ENCODE measurements around the gene CDH3.

Gene CDH3

GRCh38 chr16:68737046-68737729 lies 92.1 kb downstream of the CDH3 start, which contains the start of gene CDH1:
Gene CDH1 (plus strand): TSS chr16:68737292. CDS start chr16:68737416, 124 bp downstream.
- Mint-ChIP-seq H3K36me3 (ENCODE audit: insufficient read depth) (peaks cover 3% of the 10 kb centered on the region), H3K27me3 (peaks cover 50% of the 10 kb centered on the region), H3K4me3 (peak within 1 kb of the TSS; percentile 67), H3K27ac (ENCODE audit: low read depth) (peak within 1 kb of the TSS; percentile 46), H3K4me1 (peaks cover 12% of the 10 kb centered on the region), H3K9me3 (no peaks in the 10 kb centered on the region)
- ATAC-seq (replicated peaks; ENCODE audit: extremely low read depth, poor library complexity, severe bottlenecking) (peak; percentile 65), DNase-seq (ENCODE audit: low spot score in 2 of 2) (peak in 1 of 2 donors; percentile 16)

GRCh38 chr16:68737730-68738629 lies 92.9 kb downstream of the CDH3 start:
- DNase-seq (ENCODE audit: low spot score in 2 of 2) (no peak), ATAC-seq (replicated peaks; ENCODE audit: extremely low read depth, poor library complexity, severe bottlenecking) (no peak)
- Mint-ChIP-seq H3K4me1 (peaks cover 12% of the 10 kb centered on the region), H3K9me3 (no peaks in the 10 kb centered on the region), H3K27me3 (peaks cover 50% of the 10 kb centered on the region), H3K4me3 (peak overlapping the region; percentile 67), H3K36me3 (ENCODE audit: insufficient read depth) (peaks cover 3% of the 10 kb centered on the region), H3K27ac (ENCODE audit: low read depth) (peak overlapping the region; percentile 46)

GRCh38 chr16:68739964-68740627 lies 95.0 kb downstream of the CDH3 start:
- Mint-ChIP-seq H3K4me3 (no peak overlapping the region), H3K36me3 (ENCODE audit: insufficient read depth) (peaks cover 3% of the 10 kb centered on the region), H3K27ac (ENCODE audit: low read depth) (no peak overlapping the region), H3K9me3 (no peaks in the 10 kb centered on the region), H3K27me3 (peaks cover 36% of the 10 kb centered on the region), H3K4me1 (peaks cover 12% of the 10 kb centered on the region)
- no peak for DNase-seq (ENCODE audit: low spot score in 2 of 2)
- ATAC-seq (replicated peaks; ENCODE audit: extremely low read depth, poor library complexity, severe bottlenecking) = no peak

DNA sequence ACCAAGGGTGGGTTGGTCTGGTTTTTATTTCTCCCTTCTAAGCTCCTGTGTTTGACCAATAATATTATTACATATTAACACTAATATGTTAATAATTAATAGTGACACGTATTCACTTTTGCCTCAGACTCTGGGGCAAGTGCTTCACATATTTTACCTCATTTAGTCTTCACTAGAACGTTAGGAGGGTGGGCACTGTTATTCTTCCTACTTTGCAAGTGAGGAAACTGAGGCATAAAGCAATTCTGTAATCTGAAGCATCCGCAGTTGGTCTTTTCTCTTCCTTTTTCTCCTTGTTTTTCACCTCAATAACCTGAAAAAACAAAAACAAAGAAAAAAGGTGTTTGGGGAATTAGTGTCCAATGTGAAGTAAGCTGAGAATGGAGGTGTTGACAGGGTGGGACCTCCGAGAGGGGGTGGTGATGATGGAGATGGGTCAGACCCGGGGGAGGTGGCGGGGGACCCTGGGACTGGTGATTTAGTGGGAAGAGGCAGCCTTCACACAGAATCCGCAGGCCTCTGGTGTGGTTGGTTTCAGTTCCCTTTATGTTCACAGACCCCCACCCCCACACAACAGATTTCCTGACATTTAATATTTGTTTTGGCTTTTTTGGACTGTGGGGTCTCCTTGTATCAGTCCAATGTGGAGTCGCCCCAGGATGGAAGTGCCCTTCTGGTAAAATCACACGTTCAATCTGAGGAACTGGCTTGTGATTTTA lies 95.7 kb downstream of the CDH3 start:
- H3K36me3 Mint-ChIP-seq (ENCODE audit: insufficient read depth) = peaks cover 3% of the 10 kb centered on the region
- ATAC-seq (replicated peaks; ENCODE audit: extremely low read depth, poor library complexity, severe bottlenecking) (no peak), DNase-seq (ENCODE audit: low spot score in 2 of 2) (no peak)
- H3K27me3 Mint-ChIP-seq = peaks cover 32% of the 10 kb centered on the region
- peaks cover 12% of the 10 kb centered on the region for H3K4me1 Mint-ChIP-seq
- H3K27ac Mint-ChIP-seq (ENCODE audit: low read depth) = no peak overlapping the region
- H3K9me3 Mint-ChIP-seq = no peaks in the 10 kb centered on the region
- no peak overlapping the region for H3K4me3 Mint-ChIP-seq

GRCh38 chr16:68743664-68744063 lies 98.6 kb downstream of the CDH3 start:
- no peaks in the 10 kb centered on the region for H3K9me3 Mint-ChIP-seq
- ATAC-seq (replicated peaks; ENCODE audit: extremely low read depth, poor library complexity, severe bottlenecking) (no peak), DNase-seq (ENCODE audit: low spot score in 2 of 2) (no peak)
- no peaks in the 10 kb centered on the region for H3K4me1 Mint-ChIP-seq
- no peak overlapping the region for H3K4me3 Mint-ChIP-seq
- peaks cover 3% of the 10 kb centered on the region for H3K27me3 Mint-ChIP-seq
- no peak overlapping the region for H3K27ac Mint-ChIP-seq (ENCODE audit: low read depth)
- peaks cover under 1% of the 10 kb centered on the region for H3K36me3 Mint-ChIP-seq (ENCODE audit: insufficient read depth)

DNA sequence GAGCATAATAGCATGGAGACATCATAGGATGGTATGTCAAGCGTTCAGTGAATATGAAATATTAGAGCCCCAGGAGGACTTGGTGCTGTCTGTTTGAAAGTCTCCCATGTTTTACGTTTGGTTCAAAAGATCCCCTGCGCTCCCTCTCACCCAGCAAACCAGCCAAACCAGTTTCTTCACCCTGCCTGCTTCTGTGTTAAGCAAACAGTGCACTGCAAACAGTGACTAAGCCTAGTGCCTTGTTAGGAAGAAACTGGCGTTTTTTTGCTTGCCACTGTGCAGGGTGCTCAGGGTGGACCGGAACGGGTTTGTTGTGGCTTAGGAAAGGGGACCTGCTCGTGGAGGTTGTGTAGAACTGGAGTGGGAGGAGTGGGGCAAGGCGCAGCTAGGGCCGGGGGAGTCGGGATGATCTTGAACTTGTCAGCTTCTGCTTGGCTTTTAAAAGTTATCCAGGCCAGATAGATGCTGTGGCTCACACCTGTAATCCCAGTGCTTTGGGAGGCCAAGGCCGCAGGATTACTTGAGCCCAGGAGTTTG lies 99.7 kb downstream of the CDH3 start:
- no peak overlapping the region for H3K4me3 Mint-ChIP-seq
- no peak overlapping the region for H3K27ac Mint-ChIP-seq (ENCODE audit: low read depth)

DNA sequence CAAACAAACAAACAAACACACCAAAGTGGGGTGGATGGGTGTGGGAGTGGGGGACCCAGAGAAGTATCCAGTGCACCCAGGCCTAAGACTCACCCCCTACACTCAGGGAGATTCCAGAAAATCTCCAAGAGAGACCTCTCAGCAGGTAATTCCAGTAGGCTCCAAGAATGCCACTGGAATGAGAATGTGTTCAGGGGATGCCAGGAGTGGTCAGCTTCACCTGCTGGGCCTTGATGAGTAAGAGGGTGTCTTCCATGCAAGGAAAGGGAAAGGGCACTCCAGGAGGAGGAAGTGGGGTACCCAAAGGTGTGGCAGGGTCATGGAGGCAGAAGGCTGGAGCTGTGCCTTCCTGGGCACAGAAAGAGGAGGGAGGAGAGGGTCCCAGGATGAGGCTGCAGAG lies 101.8 kb downstream of the CDH3 start:
- no peak for DNase-seq (ENCODE audit: low spot score in 2 of 2)
- Mint-ChIP-seq H3K27ac (ENCODE audit: low read depth) (no peak overlapping the region), H3K4me3 (no peak overlapping the region), H3K9me3 (no peaks in the 10 kb centered on the region), H3K4me1 (peaks cover 8% of the 10 kb centered on the region), H3K36me3 (ENCODE audit: insufficient read depth) (peaks cover under 1% of the 10 kb centered on the region), H3K27me3 (no peaks in the 10 kb centered on the region)
- no peak for ATAC-seq (replicated peaks; ENCODE audit: extremely low read depth, poor library complexity, severe bottlenecking)

More for the DNA sequence above, 99.7 kb downstream of the CDH3 start:
- H3K9me3 Mint-ChIP-seq = no peaks in the 10 kb centered on the region
- no peaks in the 10 kb centered on the region for H3K4me1 Mint-ChIP-seq
- DNase-seq (ENCODE audit: low spot score in 2 of 2) = no peak
- H3K27me3 Mint-ChIP-seq = no peaks in the 10 kb centered on the region
- ATAC-seq (replicated peaks; ENCODE audit: extremely low read depth, poor library complexity, severe bottlenecking) = no peak
- H3K36me3 Mint-ChIP-seq (ENCODE audit: insufficient read depth) = no peaks in the 10 kb centered on the region

GRCh38 chr16:68749432-68749831 lies 104.3 kb downstream of the CDH3 start:
- Mint-ChIP-seq H3K27ac (ENCODE audit: low read depth) (no peak overlapping the region), H3K27me3 (no peaks in the 10 kb centered on the region), H3K36me3 (ENCODE audit: insufficient read depth) (peaks cover 3% of the 10 kb centered on the region), H3K4me1 (peaks cover 19% of the 10 kb centered on the region), H3K9me3 (no peaks in the 10 kb centered on the region), H3K4me3 (no peak overlapping the region)
- no peak for ATAC-seq (replicated peaks; ENCODE audit: extremely low read depth, poor library complexity, severe bottlenecking)
- DNase-seq (ENCODE audit: low spot score in 2 of 2) = no peak

All from central memory CD8-positive, alpha-beta T cell (primary cell).